Lung (tissue), 12 donors: ENCODE measurements around the gene ARAP1. TPM values are rescaled to one million over a fixed set of nuclear protein-coding genes. Genes with fewer than 3 reads are reported as not detected.

Experiments used
- ATAC-seq: fragments of 200-7000 bp; cut with Tn5 transposase; one replicate; pipeline ENCODE4 v1.9.1; 2020; ENCODE audit warnings: moderate number of reproducible peaks; ENCODE audit not compliant: insufficient read depth, low FRiP score
- DNase-seq, 3 donors: peaks; one replicate each; pipeline ENCODE4 v3.0.0-alpha.2; 2013 to 2017
- H3K27ac ChIP-seq, 2 donors: one replicate each; pipeline ENCODE4 v1.5.1; 2013; ENCODE audit warnings: mild to moderate bottlenecking in 2 of 2, moderate library complexity in 2 of 2, control low read depth in 1 of 2, inconsistent platforms in 1 of 2, low read depth in 1 of 2, low read length in 1 of 2
- H3K27me3 ChIP-seq, 3 donors: one replicate each; pipeline ENCODE4 v1.5.1; 2013; ENCODE audit warnings: low read length in 2 of 3; ENCODE audit not compliant: control insufficient read depth in 3 of 3, insufficient read depth in 3 of 3
- H3K36me3 ChIP-seq, 4 donors: one replicate each; pipeline ENCODE4 v1.5.1; 2013; ENCODE audit warnings: low read length in 4 of 4, mild to moderate bottlenecking in 1 of 4, moderate library complexity in 1 of 4; ENCODE audit not compliant: control insufficient read depth in 4 of 4, insufficient read depth in 4 of 4
- H3K4me1 ChIP-seq, 5 donors: one replicate each; pipeline ENCODE4 v1.5.1; 2013; ENCODE audit warnings: low read length in 5 of 5, mild to moderate bottlenecking in 2 of 5, moderate library complexity in 1 of 5; ENCODE audit not compliant: control insufficient read depth in 5 of 5, insufficient read depth in 5 of 5
- H3K4me3 ChIP-seq: one replicate; pipeline ENCODE4 v1.5.1; 2013; ENCODE audit warnings: mild to moderate bottlenecking, control low read depth, moderate library complexity
- H3K9ac ChIP-seq, 2 donors: one replicate each; pipeline ENCODE4 v1.5.1; 2013; ENCODE audit warnings: low read length in 2 of 2, control low read depth in 1 of 2; ENCODE audit not compliant: insufficient read depth in 1 of 2
- H3K9me3 ChIP-seq, 4 donors: one replicate each; pipeline ENCODE4 v1.5.1; 2013; ENCODE audit warnings: low read length in 3 of 4, mild to moderate bottlenecking in 1 of 4, moderate library complexity in 1 of 4; ENCODE audit not compliant: control insufficient read depth in 4 of 4, insufficient read depth in 3 of 4
- WGBS, 2 donors: extraction: QIAGEN DNeasy Blood & Tissue Kit; methylation state at CpG; one replicate each; pipeline ENCODE4 v1.1.7; 2013; 5-methylcytosine and 5-hydroxymethylcytosine counted together
- polyA plus RNA-seq, 2 donors: library from polyadenylated mRNA; stranded (reverse); fragments of 200-250 nt; gene quantifications; one replicate each; pipeline ENCODE4 v1.2.1, GENCODE V29; 2013
- total RNA-seq, 2 donors: library from RNA; depleted of rRNA in 1 of 2; stranded (reverse); fragments of >200 nt in 1 of 2; gene quantifications; one replicate each; pipeline ENCODE4 v1.2.1, GENCODE V29; 2014 to 2021
- TF ChIP-seq, protein P1 (sequence below): IDR thresholded peaks from 2 replicates; pipeline ENCODE4 v1.5.1; 2012; ENCODE audit warnings: mild to moderate bottlenecking; ENCODE audit errors: control extremely low read depth, extremely low read depth
- donor health status: control.
- donor health status: control.
- donor health status: Bipolar disorder and iron deficiency.
- donor health status: healthy.
- donor health status: DM: yes; HTN: yes; CAD: no.

ARAP1 gene
- total and polyA plus RNA-seq, 4 donors = 134 to 218 (median 173) TPM

DNA sequence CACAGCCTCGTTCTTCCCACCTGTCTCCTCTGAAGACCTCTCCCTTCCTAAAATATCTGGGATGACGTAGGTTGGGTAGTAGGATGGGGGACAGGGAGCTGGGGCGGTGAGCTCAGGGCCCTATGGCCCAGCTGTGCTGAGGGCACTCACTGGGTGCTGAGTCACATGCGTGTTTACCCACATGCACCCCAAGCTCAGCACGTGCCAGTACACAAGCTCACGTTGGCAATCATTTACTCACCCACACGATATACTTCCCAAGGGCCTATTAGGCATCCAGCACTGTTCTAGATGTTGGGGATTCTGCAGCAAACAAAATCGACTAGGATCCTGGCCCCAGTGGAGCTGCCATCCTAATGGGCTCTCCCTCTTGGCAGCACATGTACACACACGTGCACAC lies 28.7 kb downstream of the ARAP1 start:
- no peak overlapping the region for H3K9ac ChIP-seq
- H3K36me3 ChIP-seq = peaks cover 0 to 19% (median 2%) of the 10 kb centered on the region in 4 donors
- TF ChIP-seq, protein P1, sequence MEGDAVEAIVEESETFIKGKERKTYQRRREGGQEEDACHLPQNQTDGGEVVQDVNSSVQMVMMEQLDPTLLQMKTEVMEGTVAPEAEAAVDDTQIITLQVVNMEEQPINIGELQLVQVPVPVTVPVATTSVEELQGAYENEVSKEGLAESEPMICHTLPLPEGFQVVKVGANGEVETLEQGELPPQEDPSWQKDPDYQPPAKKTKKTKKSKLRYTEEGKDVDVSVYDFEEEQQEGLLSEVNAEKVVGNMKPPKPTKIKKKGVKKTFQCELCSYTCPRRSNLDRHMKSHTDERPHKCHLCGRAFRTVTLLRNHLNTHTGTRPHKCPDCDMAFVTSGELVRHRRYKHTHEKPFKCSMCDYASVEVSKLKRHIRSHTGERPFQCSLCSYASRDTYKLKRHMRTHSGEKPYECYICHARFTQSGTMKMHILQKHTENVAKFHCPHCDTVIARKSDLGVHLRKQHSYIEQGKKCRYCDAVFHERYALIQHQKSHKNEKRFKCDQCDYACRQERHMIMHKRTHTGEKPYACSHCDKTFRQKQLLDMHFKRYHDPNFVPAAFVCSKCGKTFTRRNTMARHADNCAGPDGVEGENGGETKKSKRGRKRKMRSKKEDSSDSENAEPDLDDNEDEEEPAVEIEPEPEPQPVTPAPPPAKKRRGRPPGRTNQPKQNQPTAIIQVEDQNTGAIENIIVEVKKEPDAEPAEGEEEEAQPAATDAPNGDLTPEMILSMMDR = no peak
- H3K4me3 ChIP-seq = no peak overlapping the region
- H3K27ac ChIP-seq = peak overlapping the region in 1 of 2 donors; percentile 1
- H3K27me3 ChIP-seq = no peaks in the 10 kb centered on the region
- WGBS, 2 donors = 72 to 82% methylated on average over 9 of the region's 9 CpGs
- ATAC-seq (no peak), DNase-seq (no peak)
- H3K4me1 ChIP-seq = peaks cover 11 to 60% (median 30%) of the 10 kb centered on the region in 5 donors
- H3K9me3 ChIP-seq = no peaks in the 10 kb centered on the region

DNA sequence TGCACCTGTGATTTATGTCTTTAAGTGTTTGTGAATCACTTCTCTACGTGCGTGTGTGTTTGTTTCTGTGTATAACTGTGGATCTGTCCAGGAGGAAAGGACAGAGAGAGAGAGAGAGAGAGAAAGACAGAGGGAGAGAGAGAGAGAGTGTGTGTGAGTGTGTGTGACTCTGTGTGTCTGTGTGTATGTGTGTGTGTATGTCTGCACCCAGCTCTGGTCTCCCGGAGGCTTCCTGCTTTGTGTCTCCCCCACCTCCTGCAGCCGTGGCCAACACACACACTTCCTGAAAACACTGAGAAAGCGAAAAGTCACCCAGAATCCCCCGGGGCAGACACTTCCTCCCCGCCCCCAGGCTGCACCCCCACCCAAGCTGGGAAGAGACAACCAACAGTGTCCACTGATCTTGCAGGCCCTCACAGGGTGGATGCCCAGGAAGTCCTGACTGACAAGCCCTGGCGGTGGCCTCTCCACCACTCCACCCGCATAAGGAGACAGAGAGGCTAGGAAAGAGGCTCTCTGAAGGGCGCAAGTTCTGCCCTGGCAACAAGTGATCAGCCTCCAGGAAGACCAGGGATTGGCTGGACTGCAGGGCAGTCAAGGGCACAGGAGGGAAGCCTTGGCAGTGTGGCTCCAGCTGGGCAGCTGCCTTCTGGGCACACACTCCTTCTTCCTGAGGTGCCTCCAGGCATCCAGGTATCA lies 30.0 kb downstream of the ARAP1 start:
- DNase-seq (peak; percentile 92 to 96 (median 95)), ATAC-seq (peak; percentile 86)
- Histone ChIP-seq H3K27ac (peak overlapping the region; percentile 77 to 94), H3K27me3 (no peaks in the 10 kb centered on the region), H3K9me3 (no peaks in the 10 kb centered on the region), H3K4me1 (peaks cover 13 to 47% (median 30%) of the 10 kb centered on the region in 5 donors), H3K9ac (peak overlapping the region; percentile 30 to 92), H3K4me3 (peak overlapping the region; percentile 41), H3K36me3 (peaks cover 0 to 25% (median 2%) of the 10 kb centered on the region in 4 donors)
- TF ChIP-seq, protein P1 = no peak
- 0 to 1% methylated on average over 10 of the region's 10 CpGs for WGBS, 2 donors

DNA sequence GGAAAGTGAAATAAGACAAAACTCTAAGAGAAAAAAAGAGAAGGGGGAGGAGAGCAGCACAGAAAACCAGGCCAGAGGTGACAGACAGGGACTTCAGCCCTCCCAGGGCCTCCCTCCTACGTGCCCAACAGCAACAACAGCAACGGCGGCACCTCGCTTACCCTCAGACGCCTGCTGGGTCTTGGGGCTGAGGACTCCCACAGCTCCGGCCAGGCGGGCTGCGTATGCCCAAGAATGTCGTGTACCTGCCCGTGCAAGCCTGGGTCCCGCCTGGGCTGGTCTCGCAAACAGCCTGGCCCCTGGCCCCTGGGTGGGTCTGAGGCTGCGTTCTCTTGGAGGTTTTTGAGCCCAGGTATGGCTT lies 30.5 kb downstream of the ARAP1 start:
- 1 to 19% methylated on average over 13 of the region's 13 CpGs for WGBS, 2 donors
- Histone ChIP-seq H3K27me3 (no peaks in the 10 kb centered on the region), H3K9ac (peak overlapping the region; percentile 30 to 92), H3K4me1 (peaks cover 13 to 49% (median 30%) of the 10 kb centered on the region in 5 donors), H3K27ac (peak overlapping the region; percentile 77 to 94), H3K4me3 (peak overlapping the region; percentile 41), H3K36me3 (peaks cover 0 to 28% (median 4%) of the 10 kb centered on the region in 4 donors), H3K9me3 (no peaks in the 10 kb centered on the region)
- TF ChIP-seq, protein P1 = no peak
- no peak for ATAC-seq
- DNase-seq = peak; percentile 46 to 65 (median 48)
